A549 (cell line): ENCODE results near the gene PCNX1.

Experiments
- MYC ChIP-seq: IDR thresholded peaks from 2 replicates; pipeline ENCODE4 v1.6.1; 2012; ENCODE audit warnings: mild to moderate bottlenecking, inconsistent platforms, low read length, improper control_type of control experiment, borderline replicate concordance
- TF ChIP-seq, protein P1 (sequence below): fragments of 450-650 bp; IDR thresholded peaks from 2 replicates; pipeline ENCODE4 v1.6.1; 2014; ENCODE audit warnings: antibody characterized with exemption
- TF ChIP-seq, protein P2 (sequence below): fragments of >200 bp; sonication (Bioruptor Twin); formaldehyde crosslinking; IDR thresholded peaks from 3 replicates; pipeline ENCODE4 v1.5.1; 2016

GRCh38 chr14:71022012-71022869 lies 115.0 kb downstream of the PCNX1 start:
- TF ChIP-seq, protein P1, sequence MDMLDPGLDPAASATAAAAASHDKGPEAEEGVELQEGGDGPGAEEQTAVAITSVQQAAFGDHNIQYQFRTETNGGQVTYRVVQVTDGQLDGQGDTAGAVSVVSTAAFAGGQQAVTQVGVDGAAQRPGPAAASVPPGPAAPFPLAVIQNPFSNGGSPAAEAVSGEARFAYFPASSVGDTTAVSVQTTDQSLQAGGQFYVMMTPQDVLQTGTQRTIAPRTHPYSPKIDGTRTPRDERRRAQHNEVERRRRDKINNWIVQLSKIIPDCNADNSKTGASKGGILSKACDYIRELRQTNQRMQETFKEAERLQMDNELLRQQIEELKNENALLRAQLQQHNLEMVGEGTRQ, result no peak
- no peak for TF ChIP-seq MYC
- TF ChIP-seq, protein P2, sequence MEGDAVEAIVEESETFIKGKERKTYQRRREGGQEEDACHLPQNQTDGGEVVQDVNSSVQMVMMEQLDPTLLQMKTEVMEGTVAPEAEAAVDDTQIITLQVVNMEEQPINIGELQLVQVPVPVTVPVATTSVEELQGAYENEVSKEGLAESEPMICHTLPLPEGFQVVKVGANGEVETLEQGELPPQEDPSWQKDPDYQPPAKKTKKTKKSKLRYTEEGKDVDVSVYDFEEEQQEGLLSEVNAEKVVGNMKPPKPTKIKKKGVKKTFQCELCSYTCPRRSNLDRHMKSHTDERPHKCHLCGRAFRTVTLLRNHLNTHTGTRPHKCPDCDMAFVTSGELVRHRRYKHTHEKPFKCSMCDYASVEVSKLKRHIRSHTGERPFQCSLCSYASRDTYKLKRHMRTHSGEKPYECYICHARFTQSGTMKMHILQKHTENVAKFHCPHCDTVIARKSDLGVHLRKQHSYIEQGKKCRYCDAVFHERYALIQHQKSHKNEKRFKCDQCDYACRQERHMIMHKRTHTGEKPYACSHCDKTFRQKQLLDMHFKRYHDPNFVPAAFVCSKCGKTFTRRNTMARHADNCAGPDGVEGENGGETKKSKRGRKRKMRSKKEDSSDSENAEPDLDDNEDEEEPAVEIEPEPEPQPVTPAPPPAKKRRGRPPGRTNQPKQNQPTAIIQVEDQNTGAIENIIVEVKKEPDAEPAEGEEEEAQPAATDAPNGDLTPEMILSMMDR, result no peak
